A549 (cell line): Measurements from ENCODE around the gene CD226. TPM values are rescaled to one million over a fixed set of nuclear protein-coding genes. Genes with fewer than 3 reads are reported as not detected.

Experiments used
- ATAC-seq, 2 experiments: fragments of 200-7000 bp in 1 of 2; fragments of >200 bp in 1 of 2; cut with Nextera tagmentation in 1 of 2; cut with Tn5 transposase in 1 of 2; 3 replicates each; pipeline versions ENCODE4 v1.8.0 to v1.9.1; 2018 to 2020; ENCODE audit warnings: mild to moderate bottlenecking in 1 of 2, moderate library complexity in 1 of 2
- CTCF ChIA-PET: fragments of 300-600 bp; sonication (Branson Sonifier 250); formaldehyde crosslinking; extraction: SDS; loops from one replicate; lab custom pipeline; 2021; ENCODE audit warnings: antibody characterized with exemption, inconsistent platforms; lab: Yijun Ruan, JAX
- POLR2A ChIA-PET: fragments of 350-600 bp; formaldehyde crosslinking; extraction: SDS; loops from one replicate; lab custom pipeline; 2021; ENCODE audit warnings: antibody characterized with exemption, inconsistent platforms; lab: Yijun Ruan, JAX
- DNase-seq, 2 experiments: peaks; one replicate each; pipeline versions ENCODE4 v3.0.0 to v3.0.0-alpha.2; 2011 to 2016; ENCODE audit warnings: low read depth in 1 of 2, low spot score in 1 of 2
- FAIRE-seq: peaks from 2 replicates; lab custom pipeline; 2011; peaks lifted over from hg19 to GRCh38; lab: Jason Lieb, UNC
- H3K27ac ChIP-seq, 2 experiments: fragments of >200 bp; sonication (Bioruptor Twin); formaldehyde crosslinking; 3 replicates each; pipeline ENCODE4 v1.5.1; 2016 to 2017
- H3K4me1 ChIP-seq: fragments of >200 bp; sonication (Bioruptor Twin); formaldehyde crosslinking; 3 replicates; pipeline ENCODE4 v1.6.1; 2016
- H3K4me2 ChIP-seq: fragments of >200 bp; sonication (Bioruptor Twin); formaldehyde crosslinking; 3 replicates; pipeline ENCODE4 v1.6.1; 2016
- H3K4me3 ChIP-seq: fragments of >200 bp; sonication (Bioruptor Twin); formaldehyde crosslinking; 3 replicates; pipeline ENCODE4 v1.5.1; 2016
- H3K9me3 ChIP-seq: fragments of >200 bp; sonication (Bioruptor Twin); formaldehyde crosslinking; 3 replicates; pipeline ENCODE4 v1.6.1; 2016
- HOXA7 ChIP-seq: fragments of 250-450 bp; sonication (Bioruptor Pico); IDR thresholded peaks from 2 replicates; pipeline ENCODE4 v1.5.0; 2020; ENCODE audit warnings: mild to moderate bottlenecking, moderate library complexity
- HOXB5 ChIP-seq: fragments of 250-450 bp; sonication (Bioruptor Pico); IDR thresholded peaks from 2 replicates; pipeline ENCODE4 v1.5.0; 2020; ENCODE audit warnings: mild to moderate bottlenecking, moderate library complexity
- MAFK ChIP-seq: fragments of 450-650 bp; IDR thresholded peaks from 2 replicates; pipeline ENCODE4 v1.6.1; 2014; ENCODE audit not compliant: partially characterized antibody
- NPAS2 ChIP-seq: fragments of 250-450 bp; sonication (Bioruptor Pico); IDR thresholded peaks from 2 replicates; pipeline ENCODE4 v1.8.0; 2022; ENCODE audit warnings: mild to moderate bottlenecking, moderate library complexity, borderline replicate concordance
- PHF8 ChIP-seq: fragments of 200-600 bp; sonication (generic); IDR thresholded peaks from 2 replicates; pipeline ENCODE4 v1.6.1; 2016; ENCODE audit warnings: low read depth, mild to moderate bottlenecking, antibody characterized with exemption, moderate library complexity, borderline replicate concordance
- POLR2AphosphoS2 ChIP-seq: conservative IDR thresholded peaks from 2 replicates; pipeline ENCODE4 v1.6.1; 2012; ENCODE audit warnings: low read length, improper control_type of control experiment, inconsistent platforms
- RARB ChIP-seq: fragments of 250-450 bp; sonication (Bioruptor Pico); IDR thresholded peaks from 2 replicates; pipeline ENCODE4 v1.8.0; 2021; ENCODE audit warnings: mild to moderate bottlenecking, moderate library complexity
- RNF2 ChIP-seq: fragments of 200-600 bp; sonication (generic); IDR thresholded peaks from 2 replicates; pipeline ENCODE4 v1.6.1; 2016; ENCODE audit warnings: low read depth, mild to moderate bottlenecking, antibody characterized with exemption, moderate library complexity, borderline replicate concordance
- TP53 ChIP-seq: fragments of 250-450 bp; sonication (Bioruptor Pico); IDR thresholded peaks from 2 replicates; pipeline ENCODE4 v1.5.0; 2021; ENCODE audit warnings: mild to moderate bottlenecking, moderate library complexity
- ZFP36 ChIP-seq: fragments of 450-650 bp; IDR thresholded peaks from 2 replicates; pipeline ENCODE4 v1.6.1; 2014; ENCODE audit warnings: borderline replicate concordance; ENCODE audit not compliant: partially characterized antibody
- ZNF302 ChIP-seq: fragments of 250-450 bp; sonication (Bioruptor Pico); IDR thresholded peaks from 2 replicates; pipeline ENCODE4 v1.9.0; 2021; ENCODE audit warnings: inconsistent platforms, mild to moderate bottlenecking, moderate library complexity
- ZSCAN20 ChIP-seq: fragments of 250-450 bp; sonication (Bioruptor Pico); IDR thresholded peaks from 2 replicates; pipeline ENCODE4 v1.8.0; 2022; ENCODE audit warnings: mild to moderate bottlenecking, moderate library complexity
- WGBS: methylation state at CpG from one replicate; pipeline ENCODE4 v1.1.6; 2017; ENCODE audit errors: missing lambda C conversion rate; 5-methylcytosine and 5-hydroxymethylcytosine counted together
- polyA plus RNA-seq, 4 experiments: library from polyadenylated mRNA; depleted of rRNA in 3 of 4; stranded (reverse); fragments of >200 nt; fragmentation: RNase III in 1 of 4; extraction: RNeasy Plus Mini Kit Qiagen cat#74134 plus additional on column Dnase treatment in 1 of 4; gene quantifications; 2 replicates in 3 of 4; 3 replicates in 1 of 4; pipeline ENCODE4 v1.2.3, GENCODE V29; 2011 to 2017
- TF ChIP-seq, protein P1 (sequence below): fragments of 200-600 bp; sonication (generic); IDR thresholded peaks from 2 replicates; pipeline ENCODE4 v1.6.1; 2016; ENCODE audit warnings: antibody characterized with exemption, mild to moderate bottlenecking, moderate library complexity
- TF ChIP-seq, protein P2 (sequence below): fragments of >200 bp; sonication (Bioruptor Twin); formaldehyde crosslinking; IDR thresholded peaks from 2 replicates; pipeline ENCODE4 v1.6.1; 2016
- TF ChIP-seq, protein P3 (sequence below): IDR thresholded peaks from 2 replicates; pipeline ENCODE4 v1.6.1; 2012
- TF ChIP-seq, protein P4 (sequence below): fragments of 450-650 bp; IDR thresholded peaks from 2 replicates; pipeline ENCODE4 v1.6.1; 2014; ENCODE audit warnings: antibody characterized with exemption
- TF ChIP-seq, protein P5 (sequence below): fragments of >200 bp; sonication (Bioruptor Twin); formaldehyde crosslinking; IDR thresholded peaks from 3 replicates; pipeline ENCODE4 v1.5.1; 2016
- TF ChIP-seq, protein P6 (sequence below): fragments of 150-350 bp; IDR thresholded peaks from 2 replicates; pipeline ENCODE4 v1.6.1; 2014; ENCODE audit warnings: low read depth, mild to moderate bottlenecking, low read length

Gene CD226
- polyA plus RNA-seq, 2 of the 4 experiments (the other 2 are of a cell fraction) = 0.28 to 0.92 TPM

DNA sequence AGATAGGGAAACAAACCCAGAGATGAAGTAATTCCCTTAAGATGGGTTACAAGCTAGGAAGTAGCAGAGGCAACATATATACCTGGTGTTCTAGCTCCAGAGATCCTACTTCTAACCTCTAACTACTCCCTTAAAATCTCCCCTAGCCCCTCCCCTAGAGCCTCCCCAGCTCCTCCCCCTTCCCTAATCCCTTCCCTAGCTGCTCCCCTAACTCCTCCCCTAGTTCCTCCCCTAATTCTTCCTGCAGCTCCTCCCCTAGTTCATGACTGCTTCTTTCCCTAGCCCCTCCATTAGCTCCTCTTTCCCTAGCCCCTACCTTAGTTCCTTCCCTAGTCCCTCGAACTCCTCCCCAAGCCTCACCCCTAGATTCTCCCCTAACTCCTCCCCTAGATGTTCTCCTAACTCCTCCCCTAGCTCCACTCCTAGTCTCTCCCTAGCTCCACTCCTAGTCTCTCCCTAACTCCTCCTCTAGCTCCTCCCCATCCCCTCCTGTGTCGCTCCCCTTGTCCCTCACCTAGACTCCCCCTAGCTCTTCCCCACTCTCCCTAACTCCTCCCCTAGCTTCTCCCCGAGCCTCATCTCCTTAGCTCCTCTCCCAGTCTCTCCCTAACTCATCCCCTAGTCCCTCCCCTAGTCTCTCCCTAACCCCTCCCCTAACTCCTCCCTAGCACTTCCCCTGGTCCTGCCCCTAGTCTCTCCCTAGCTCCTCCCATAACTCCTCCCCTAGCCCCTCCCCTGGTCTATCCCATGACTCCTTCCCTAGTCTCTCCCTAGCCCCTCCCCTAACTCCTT, 108.9 kb downstream of the CD226 start:
- ATAC-seq (peak; percentile 85 to 96), FAIRE-seq (no peak), DNase-seq (peak; percentile 5 to 79)
- Histone ChIP-seq H3K4me3 (no peak overlapping the region), H3K4me2 (peak overlapping the region; percentile 41; the same call in 2 of the 3 replicates), H3K9me3 (no peaks in the 10 kb centered on the region), H3K4me1 (no peaks in the 10 kb centered on the region), H3K27ac (no peak overlapping the region)
- ChIA-PET CTCF (no interaction called here), POLR2A (no interaction called here)
- no peak for TF ChIP-seq ZSCAN20 (CRISPR knock-in tag)
- TF ChIP-seq HOXA7 (CRISPR knock-in tag) = no peak
- no peak for TF ChIP-seq POLR2AphosphoS2
- TF ChIP-seq NPAS2 = no peak
- no peak for TF ChIP-seq TP53
- TF ChIP-seq HOXB5 (CRISPR knock-in tag) = no peak
- no peak for TF ChIP-seq ZFP36
- TF ChIP-seq, protein P1, sequence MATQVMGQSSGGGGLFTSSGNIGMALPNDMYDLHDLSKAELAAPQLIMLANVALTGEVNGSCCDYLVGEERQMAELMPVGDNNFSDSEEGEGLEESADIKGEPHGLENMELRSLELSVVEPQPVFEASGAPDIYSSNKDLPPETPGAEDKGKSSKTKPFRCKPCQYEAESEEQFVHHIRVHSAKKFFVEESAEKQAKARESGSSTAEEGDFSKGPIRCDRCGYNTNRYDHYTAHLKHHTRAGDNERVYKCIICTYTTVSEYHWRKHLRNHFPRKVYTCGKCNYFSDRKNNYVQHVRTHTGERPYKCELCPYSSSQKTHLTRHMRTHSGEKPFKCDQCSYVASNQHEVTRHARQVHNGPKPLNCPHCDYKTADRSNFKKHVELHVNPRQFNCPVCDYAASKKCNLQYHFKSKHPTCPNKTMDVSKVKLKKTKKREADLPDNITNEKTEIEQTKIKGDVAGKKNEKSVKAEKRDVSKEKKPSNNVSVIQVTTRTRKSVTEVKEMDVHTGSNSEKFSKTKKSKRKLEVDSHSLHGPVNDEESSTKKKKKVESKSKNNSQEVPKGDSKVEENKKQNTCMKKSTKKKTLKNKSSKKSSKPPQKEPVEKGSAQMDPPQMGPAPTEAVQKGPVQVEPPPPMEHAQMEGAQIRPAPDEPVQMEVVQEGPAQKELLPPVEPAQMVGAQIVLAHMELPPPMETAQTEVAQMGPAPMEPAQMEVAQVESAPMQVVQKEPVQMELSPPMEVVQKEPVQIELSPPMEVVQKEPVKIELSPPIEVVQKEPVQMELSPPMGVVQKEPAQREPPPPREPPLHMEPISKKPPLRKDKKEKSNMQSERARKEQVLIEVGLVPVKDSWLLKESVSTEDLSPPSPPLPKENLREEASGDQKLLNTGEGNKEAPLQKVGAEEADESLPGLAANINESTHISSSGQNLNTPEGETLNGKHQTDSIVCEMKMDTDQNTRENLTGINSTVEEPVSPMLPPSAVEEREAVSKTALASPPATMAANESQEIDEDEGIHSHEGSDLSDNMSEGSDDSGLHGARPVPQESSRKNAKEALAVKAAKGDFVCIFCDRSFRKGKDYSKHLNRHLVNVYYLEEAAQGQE = no peak
- no peak for TF ChIP-seq PHF8
- TF ChIP-seq ZNF302 = no peak
- TF ChIP-seq, protein P2, sequence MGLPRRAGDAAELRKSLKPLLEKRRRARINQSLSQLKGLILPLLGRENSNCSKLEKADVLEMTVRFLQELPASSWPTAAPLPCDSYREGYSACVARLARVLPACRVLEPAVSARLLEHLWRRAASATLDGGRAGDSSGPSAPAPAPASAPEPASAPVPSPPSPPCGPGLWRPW = no peak
- TF ChIP-seq RNF2 = no peak
- TF ChIP-seq, protein P3, sequence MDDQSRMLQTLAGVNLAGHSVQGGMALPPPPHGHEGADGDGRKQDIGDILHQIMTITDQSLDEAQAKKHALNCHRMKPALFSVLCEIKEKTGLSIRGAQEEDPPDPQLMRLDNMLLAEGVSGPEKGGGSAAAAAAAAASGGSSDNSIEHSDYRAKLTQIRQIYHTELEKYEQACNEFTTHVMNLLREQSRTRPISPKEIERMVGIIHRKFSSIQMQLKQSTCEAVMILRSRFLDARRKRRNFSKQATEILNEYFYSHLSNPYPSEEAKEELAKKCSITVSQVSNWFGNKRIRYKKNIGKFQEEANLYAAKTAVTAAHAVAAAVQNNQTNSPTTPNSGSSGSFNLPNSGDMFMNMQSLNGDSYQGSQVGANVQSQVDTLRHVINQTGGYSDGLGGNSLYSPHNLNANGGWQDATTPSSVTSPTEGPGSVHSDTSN = no peak
- TF ChIP-seq, protein P4, sequence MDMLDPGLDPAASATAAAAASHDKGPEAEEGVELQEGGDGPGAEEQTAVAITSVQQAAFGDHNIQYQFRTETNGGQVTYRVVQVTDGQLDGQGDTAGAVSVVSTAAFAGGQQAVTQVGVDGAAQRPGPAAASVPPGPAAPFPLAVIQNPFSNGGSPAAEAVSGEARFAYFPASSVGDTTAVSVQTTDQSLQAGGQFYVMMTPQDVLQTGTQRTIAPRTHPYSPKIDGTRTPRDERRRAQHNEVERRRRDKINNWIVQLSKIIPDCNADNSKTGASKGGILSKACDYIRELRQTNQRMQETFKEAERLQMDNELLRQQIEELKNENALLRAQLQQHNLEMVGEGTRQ = no peak
- no peak for TF ChIP-seq MAFK
- TF ChIP-seq, protein P5, sequence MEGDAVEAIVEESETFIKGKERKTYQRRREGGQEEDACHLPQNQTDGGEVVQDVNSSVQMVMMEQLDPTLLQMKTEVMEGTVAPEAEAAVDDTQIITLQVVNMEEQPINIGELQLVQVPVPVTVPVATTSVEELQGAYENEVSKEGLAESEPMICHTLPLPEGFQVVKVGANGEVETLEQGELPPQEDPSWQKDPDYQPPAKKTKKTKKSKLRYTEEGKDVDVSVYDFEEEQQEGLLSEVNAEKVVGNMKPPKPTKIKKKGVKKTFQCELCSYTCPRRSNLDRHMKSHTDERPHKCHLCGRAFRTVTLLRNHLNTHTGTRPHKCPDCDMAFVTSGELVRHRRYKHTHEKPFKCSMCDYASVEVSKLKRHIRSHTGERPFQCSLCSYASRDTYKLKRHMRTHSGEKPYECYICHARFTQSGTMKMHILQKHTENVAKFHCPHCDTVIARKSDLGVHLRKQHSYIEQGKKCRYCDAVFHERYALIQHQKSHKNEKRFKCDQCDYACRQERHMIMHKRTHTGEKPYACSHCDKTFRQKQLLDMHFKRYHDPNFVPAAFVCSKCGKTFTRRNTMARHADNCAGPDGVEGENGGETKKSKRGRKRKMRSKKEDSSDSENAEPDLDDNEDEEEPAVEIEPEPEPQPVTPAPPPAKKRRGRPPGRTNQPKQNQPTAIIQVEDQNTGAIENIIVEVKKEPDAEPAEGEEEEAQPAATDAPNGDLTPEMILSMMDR = no peak
- TF ChIP-seq, protein P6, sequence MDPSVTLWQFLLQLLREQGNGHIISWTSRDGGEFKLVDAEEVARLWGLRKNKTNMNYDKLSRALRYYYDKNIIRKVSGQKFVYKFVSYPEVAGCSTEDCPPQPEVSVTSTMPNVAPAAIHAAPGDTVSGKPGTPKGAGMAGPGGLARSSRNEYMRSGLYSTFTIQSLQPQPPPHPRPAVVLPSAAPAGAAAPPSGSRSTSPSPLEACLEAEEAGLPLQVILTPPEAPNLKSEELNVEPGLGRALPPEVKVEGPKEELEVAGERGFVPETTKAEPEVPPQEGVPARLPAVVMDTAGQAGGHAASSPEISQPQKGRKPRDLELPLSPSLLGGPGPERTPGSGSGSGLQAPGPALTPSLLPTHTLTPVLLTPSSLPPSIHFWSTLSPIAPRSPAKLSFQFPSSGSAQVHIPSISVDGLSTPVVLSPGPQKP = no peak
- TF ChIP-seq RARB = no peak
- 10% methylated on average over 3 of the region's 3 CpGs for WGBS
